Stimulated activated CD4-positive, alpha-beta T cell treated with anti-CD3 and anti-CD28 coated beads, Interleukin-4, amount 100 ng/mL, for 48 hours (primary cell): ENCODE measurements around the gene GPR152.
"Not testable (repeated sequence)": the region's sequence is repeated elsewhere in the genome, so short reads cannot be mapped to it uniquely, and the experiment has no call there.

Experiments used
- DNase-seq, 2 donors: peaks; one replicate each; pipeline ENCODE4 v3.0.0-alpha.2; 2020; ENCODE audit warnings: low read depth in 2 of 2

GPR152 gene

GRCh38 chr11:67466367-67466766 is 13.8 kb upstream of the GPR152 start:
- DNase-seq = no peak

DNA sequence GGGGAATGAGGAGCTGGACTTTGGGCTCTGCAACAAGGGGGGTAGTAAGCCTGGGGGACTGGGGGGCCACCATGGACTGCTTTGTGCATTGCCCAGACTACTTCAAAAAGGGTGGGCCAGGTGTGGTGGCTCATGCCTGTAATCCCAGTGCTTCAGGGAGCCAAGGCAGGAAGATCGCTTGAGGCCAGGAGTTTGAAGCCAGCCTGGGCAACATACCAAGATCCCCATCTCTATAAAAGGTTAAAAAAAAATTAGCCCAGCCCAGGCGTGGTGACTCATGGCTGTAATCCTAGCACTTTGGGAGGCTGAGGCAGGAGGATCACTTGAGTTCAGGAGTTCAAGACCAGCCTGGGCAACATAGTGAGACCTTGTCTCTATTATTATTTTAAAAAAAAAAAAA is 13.0 kb upstream of the GPR152 start:
- not testable (repeated sequence) for DNase-seq

DNA sequence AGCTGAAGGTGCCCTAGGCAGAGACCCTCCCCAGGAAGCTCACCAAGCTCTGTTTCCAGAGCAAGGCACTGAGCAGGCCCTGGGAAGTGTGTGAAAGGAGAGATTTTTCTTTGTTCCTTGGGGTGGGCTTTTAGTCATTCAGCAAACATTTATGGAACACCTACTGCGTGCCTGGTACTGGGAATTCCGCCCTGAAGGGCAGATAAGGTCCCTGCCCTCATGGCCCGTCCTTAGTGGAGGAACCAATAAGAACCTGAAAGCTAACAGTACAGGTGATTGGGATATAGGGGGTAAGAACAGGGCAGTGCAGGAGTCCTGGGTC is 12.6 kb upstream of the GPR152 start:
- DNase-seq = no peak

GRCh38 chr11:67464411-67465188 is 12.1 kb upstream of the GPR152 start:
- DNase-seq = peak; percentile 88 to 92

DNA sequence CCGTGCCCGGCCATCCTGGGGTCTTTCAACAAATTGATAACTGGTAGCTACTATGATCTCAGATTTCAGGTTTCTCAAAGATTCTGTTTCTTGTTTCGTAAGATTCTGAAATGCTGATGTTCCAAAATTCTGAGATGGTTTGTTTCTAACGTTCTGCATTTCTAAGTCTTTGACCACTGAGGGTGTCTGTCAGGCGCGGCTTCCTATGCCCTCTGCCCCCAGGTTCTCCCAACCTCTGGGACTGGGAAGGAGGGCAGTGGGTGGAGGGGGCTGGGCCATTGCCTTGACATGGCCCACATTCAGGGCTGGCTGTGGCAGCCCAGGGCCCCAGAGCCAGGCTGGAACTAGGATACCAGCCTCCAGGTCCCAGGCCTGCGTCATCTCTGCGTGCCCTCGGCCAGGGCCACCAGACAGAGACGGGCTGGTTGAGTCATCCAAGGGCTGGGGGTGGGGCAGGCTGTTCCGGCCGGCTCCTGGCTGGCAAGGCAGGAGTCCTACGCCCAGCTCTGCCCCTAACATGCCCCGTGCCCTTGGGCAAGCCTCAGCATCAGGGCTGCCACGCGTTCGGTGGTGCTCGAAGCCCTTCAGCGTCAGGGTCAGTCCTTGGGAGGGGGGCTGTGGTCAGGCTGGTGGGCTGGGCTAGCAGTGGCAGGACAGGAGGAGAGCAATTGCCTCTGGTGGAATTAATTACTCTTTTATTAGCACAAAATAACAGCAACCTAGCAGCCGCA is 11.3 kb upstream of the GPR152 start:
- no peak for DNase-seq

GRCh38 chr11:67463186-67463585 is 10.7 kb upstream of the GPR152 start:
- no peak for DNase-seq

DNA sequence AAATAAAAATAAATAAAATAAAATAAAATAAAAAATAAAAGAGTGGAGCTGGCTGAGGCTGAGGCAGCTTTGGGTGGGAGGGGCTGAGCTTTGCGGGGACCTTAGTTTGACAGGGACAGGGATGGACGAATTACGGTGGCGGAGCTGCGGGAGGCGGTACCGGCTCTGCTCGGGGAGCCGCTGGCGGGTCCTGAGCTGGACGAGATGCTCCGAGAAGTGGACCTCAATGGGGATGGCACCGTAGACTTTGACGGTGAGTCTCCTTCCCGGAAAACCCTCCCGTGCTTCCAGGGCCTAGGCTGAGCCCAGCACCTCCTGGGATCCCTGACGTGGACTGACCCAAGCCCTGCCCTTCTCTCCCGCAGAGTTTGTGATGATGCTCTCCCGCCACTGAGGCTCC is 5.7 kb upstream of the GPR152 start:
- DNase-seq = no peak

DNA sequence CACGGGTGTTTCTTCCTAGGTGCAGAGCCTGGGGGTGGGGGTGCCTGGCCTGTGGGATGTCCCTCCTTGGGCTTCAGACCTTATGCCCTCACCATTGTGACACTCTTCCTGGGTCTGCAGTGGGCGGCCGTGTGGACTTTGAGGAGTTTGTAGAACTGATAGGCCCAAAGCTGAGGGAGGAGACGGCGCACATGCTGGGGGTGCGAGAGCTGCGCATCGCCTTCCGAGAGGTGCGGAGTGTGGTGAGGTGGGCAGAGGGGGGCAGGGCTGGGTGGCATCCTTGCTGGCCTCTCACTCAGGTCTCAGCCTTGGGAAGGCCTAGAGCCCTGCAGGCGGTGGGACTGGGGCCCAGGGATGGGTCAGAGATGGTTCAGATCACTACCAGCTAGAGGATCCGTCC is 4.9 kb upstream of the GPR152 start:
- DNase-seq = no peak

DNA sequence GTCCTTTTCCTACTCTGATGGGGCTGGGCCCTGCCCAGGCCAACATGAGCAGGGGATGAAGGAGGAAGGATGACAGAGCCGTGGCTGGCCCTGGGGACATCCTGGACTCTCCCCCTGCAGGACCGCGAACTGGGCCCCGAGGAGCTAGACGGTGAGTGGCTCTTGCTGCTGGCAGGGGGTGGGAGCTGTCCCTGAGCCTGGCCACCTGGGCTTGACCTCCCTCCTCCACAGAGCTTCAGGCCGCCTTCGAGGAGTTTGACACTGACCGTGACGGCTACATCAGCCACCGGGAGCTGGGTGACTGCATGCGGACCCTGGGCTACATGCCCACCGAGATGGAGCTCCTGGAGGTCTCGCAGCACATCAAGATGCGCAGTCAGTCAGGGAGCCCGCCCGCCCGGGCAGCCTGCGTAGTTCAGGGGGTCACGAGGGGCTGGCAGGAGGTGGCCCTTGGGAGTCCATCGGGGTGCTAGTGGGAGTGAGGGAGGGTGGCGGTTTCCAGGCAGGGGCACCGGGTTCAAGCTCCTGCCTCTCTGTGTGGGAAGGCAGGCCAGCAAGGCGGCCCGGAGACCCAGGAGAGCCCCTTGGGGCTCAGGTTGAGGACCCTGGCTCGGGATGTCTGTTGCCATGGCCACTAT is 3.7 kb upstream of the GPR152 start:
- no peak for DNase-seq

GRCh38 chr11:67455054-67455453 is 2.5 kb upstream of the GPR152 start, which contains the start of gene CABP4:
Gene CABP4 (plus strand): TSS chr11:67455354. CDS start chr11:67455424, 70 bp downstream.
- no peak for DNase-seq

- no peak for DNase-seq
These were observed 1.5 kb upstream of the GPR152 start for GRCh38 chr11:67453816-67454732.

GRCh38 chr11:67451658-67451976 is 912 bp downstream of the GPR152 start:
- no peak for DNase-seq

DNA sequence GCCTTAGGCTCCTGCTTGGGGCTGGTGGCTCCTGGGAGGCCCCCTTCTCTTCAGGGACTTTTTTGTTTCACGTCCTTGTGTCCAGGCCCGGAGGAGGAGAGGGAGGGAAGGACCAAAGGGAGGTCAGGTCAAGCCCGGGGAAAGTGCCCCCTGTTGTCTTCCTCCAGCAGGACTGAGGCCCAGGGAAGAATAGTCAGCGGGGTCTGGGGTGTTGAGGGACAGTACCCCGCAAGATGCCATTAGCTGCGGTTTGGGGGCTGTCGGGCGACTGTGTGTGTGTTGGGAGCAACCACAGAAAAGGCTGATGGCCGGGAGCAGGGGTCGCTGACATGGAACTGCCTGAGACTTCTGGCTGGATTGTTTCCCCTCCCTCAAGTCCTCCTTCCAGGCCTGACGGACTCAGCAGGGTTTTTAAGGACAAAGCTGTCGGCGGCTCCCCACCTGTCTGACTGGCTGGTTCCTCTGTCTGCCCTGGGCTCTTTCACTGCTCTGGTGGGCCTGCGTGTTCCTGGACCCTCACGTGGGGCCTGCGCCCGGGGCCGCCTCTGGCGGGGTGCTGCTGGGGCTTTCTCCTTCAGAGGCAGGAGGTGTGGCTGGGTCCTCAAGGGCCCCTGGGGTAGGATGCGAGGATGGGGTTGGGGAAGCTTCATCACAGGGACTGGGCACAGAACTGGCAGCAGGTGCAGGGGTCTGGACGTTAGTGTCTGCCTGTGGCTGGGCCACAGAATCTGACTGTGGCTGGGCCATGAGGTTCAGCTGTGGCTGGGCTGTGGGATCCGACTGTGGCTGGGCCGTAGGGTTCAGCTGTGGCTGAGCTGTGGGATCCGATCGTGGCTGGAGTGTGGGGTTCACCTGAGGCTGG is 1.5 kb downstream of the GPR152 start:
- no peak for DNase-seq

DNA sequence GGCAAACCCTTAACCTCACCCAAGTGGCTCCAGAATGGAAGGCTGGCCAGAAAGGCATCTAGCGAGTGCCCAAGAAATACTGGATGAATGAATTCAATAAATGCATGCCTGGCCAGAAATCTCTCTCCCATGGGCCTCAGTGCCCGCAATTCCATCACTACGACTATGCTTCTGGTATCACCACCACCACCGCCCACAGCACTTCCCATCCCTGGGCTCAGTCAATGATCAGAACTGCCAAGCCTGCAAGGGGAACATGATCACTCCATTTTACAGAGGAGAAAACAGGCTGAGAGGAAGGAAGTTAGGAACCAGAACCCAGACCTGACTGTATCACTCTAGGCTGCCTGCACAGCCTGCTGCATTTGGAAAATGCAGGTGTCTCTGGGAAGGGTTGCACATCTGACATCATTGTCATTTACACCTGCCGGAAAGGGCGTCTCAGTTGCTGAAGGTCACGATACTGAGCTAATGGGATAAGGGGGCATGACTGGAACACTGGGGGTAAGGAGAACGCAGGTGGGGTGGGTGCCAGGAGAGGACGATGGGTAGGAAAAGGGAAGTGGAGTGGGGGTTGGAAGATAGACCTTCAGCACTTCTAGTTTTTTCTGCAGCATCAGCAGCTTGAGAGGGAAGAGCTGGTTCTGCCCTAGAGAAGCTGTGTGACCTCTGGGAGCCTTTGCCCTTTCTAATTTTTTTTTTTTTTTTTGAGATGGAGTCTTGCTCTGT is 3.2 kb downstream of the GPR152 start:
- no peak for DNase-seq

GRCh38 chr11:67448220-67448609 is 4.3 kb downstream of the GPR152 start:
- no peak for DNase-seq

GRCh38 chr11:67445515-67445914 is 7.0 kb downstream of the GPR152 start:
- no peak for DNase-seq

DNA sequence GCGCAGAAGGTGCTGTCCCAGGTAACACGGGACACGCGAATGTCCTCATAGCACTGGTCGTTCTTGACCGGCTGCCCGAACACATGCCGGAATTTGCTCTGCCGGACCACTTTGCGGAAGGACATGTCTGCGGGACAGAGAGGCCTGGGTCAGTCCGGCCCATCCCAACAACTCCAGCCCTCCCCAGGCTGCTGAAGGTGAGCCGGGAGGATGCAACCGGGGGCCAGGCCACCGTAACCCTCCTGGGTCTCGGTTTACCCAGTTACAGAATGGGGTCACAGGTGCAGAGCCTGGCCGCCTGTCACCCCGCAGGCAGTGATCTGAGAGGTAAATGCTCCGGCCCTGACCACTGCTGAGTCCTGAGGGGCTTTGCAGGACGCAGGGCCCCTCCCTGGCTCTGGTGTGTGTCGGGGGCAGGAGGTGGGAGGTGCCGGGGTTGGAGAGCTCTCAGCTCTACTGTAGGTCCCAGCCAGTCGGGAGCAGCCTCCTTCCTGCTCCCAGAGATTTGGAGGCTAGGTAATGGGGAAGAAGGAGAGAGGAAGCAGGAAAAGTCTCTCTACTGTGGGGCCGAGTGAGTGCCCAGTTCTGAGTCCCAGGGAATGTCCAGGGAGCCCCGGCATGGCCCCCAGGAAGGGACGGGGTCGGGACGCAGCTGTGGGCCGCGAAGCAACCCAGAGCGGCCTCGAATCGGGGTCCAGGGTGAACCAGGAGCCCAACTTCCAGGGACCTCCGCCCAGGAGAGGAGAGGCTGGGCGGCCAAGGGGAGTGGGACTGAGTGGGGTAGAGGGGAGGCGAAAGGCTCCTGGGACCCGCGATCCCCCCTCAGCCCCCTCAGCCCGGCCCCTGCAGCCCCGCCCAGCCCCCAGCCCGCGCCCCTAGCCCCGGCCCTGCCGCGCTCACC is 9.8 kb downstream of the GPR152 start:
- DNase-seq = no peak

DNA sequence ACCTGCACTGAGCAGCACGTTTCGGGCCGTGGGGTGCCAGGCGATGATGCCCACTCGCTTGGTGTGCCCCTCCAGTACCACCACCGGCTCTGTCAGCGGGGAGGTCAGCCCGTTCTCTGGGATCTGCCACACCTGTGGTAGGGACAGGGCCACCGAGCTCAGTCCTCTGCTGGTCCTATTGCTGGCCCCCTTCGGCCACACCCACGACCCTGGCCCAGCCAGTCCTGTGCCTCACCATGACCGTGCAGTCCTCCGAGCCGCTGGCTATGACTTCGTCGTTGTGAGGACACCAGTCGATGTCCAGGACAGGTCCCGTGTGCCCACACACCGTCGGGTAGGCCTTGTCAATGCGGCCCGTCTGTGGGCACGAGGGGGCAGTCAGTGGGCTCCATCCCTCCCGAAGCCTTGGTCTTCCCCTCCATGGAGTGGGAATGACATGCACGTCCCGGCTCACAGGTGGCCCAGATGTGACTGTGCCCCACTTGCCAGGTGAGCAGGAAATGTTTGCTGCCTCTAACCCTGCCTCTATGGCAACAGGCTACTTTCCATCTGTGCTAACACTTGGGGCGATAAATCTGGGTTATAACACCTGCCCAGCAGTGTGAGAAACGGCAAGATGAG is 10.7 kb downstream of the GPR152 start:
- DNase-seq = no peak

GRCh38 chr11:67441098-67441563 is 11.4 kb downstream of the GPR152 start:
- no peak for DNase-seq
